GM12878 (cell line): ENCODE results near the gene GMDS. TPM values are rescaled to one million over a fixed set of nuclear protein-coding genes. Genes with fewer than 3 reads are reported as not detected.

Source experiments
- ATAC-seq: fragments of 200-7000 bp; cut with Tn5 transposase; 3 replicates; pipeline ENCODE4 v1.9.1; 2020; ENCODE audit warnings: mild to moderate bottlenecking, moderate library complexity
- BruUV-seq: library from RNA; stranded (reverse); fragments of 400-500 nt; replicated peaks from 2 replicates; lab custom pipeline; 2021; lab: Mats Ljungman, UMichigan
- CTCF ChIA-PET: fragments of 300-600 bp; sonication (Branson Sonifier 250); formaldehyde crosslinking; extraction: SDS; loops from one replicate; lab custom pipeline; 2021; ENCODE audit warnings: inconsistent platforms; lab: Yijun Ruan, JAX
- POLR2A ChIA-PET: fragments of 350-600 bp; formaldehyde crosslinking; extraction: SDS; loops from one replicate; lab custom pipeline; 2021; ENCODE audit warnings: inconsistent platforms; lab: Charles Lee
- RAD21 ChIA-PET: fragments of 300-600 bp; sonication (Branson Sonifier 250); formaldehyde crosslinking; loops from one replicate; lab custom pipeline; 2023; ENCODE audit warnings: antibody characterized with exemption; ENCODE audit not compliant: unreplicated experiment; lab: Charles Lee
- SMC1A ChIA-PET: fragments of 300-600 bp; sonication (Branson Sonifier 250); formaldehyde crosslinking; loops from one replicate; lab custom pipeline; 2023; ENCODE audit not compliant: unreplicated experiment, uncharacterized antibody; lab: Charles Lee
- DNase-seq: peaks from one replicate; pipeline ENCODE4 v3.0.0-alpha.2; 2011; ENCODE audit warnings: low read depth, low spot score
- FAIRE-seq: peaks from 3 replicates; lab custom pipeline; 2011; peaks lifted over from hg19 to GRCh38; lab: Jason Lieb, UNC
- H2AFZ ChIP-seq: 2 replicates; pipeline ENCODE4 v1.6.0; 2011; ENCODE audit warnings: low read depth, low read length, control low read depth; ENCODE audit not compliant: control insufficient read depth
- H3K27ac ChIP-seq: 2 replicates; pipeline ENCODE4 v1.5.1; 2011; ENCODE audit warnings: control low read depth; ENCODE audit not compliant: control insufficient read depth, insufficient read depth
- H3K27me3 ChIP-seq, 2 experiments: replicated peaks in 1 of 2; 2 replicates each; pipeline versions ENCODE4 v1.6.0 to v1.6.1; 2011; ENCODE audit warnings: low read length in 1 of 2; ENCODE audit not compliant: control insufficient read depth in 2 of 2, insufficient read depth in 2 of 2
- H3K36me3 ChIP-seq, 2 experiments: 2 replicates each; pipeline ENCODE4 v1.5.1; 2011; ENCODE audit warnings: low read length in 1 of 2; ENCODE audit not compliant: control insufficient read depth in 2 of 2, insufficient read depth in 2 of 2
- H3K4me1 ChIP-seq: 2 replicates; pipeline ENCODE4 v1.6.1; 2011; ENCODE audit warnings: mild to moderate bottlenecking, low read length, moderate library complexity, mixed read lengths; ENCODE audit not compliant: control insufficient read depth, insufficient read depth
- H3K4me2 ChIP-seq: 2 replicates; pipeline ENCODE4 v1.6.0; 2011; ENCODE audit warnings: control low read depth; ENCODE audit not compliant: control insufficient read depth, insufficient read depth
- H3K4me3 ChIP-seq: fragments of 200-600 bp; sonication (generic); 2 replicates; pipeline ENCODE4 v1.5.1; 2016
- H3K79me2 ChIP-seq: 2 replicates; pipeline ENCODE4 v1.6.0; 2011; ENCODE audit warnings: low read length; ENCODE audit not compliant: control insufficient read depth, insufficient read depth
- H3K9ac ChIP-seq: 2 replicates; pipeline ENCODE4 v1.8.0; 2011; ENCODE audit warnings: low read length, control low read depth, mixed read lengths; ENCODE audit not compliant: control insufficient read depth, insufficient read depth
- H3K9me3 ChIP-seq: replicated peaks from 3 replicates; pipeline ENCODE4 v1.5.1; 2011; ENCODE audit warnings: mild to moderate bottlenecking, low read length; ENCODE audit not compliant: control insufficient read depth, insufficient read depth
- H4K20me1 ChIP-seq: 2 replicates; pipeline ENCODE4 v1.6.0; 2011; ENCODE audit not compliant: control insufficient read depth, insufficient read depth
- CREM ChIP-seq: IDR thresholded peaks from 2 replicates; pipeline ENCODE4 v1.6.1; 2014; ENCODE audit warnings: antibody characterized with exemption, low read depth
- SP1 ChIP-seq: IDR thresholded peaks from one replicate; pipeline ENCODE4 v1.6.1; 2011; ENCODE audit warnings: low read depth, low read length
- TARDBP ChIP-seq: IDR thresholded peaks from 2 replicates; pipeline ENCODE4 v1.6.1; 2016; ENCODE audit warnings: borderline replicate concordance
- ZNF217 ChIP-seq: fragments of 450-650 bp; IDR thresholded peaks from 2 replicates; pipeline ENCODE4 v1.6.1; 2017; ENCODE audit warnings: antibody characterized with exemption, mild to moderate bottlenecking
- WGBS: methylation state at CpG from one replicate; pipeline ENCODE4 v1.1.6; 2016; ENCODE audit warnings: low lambda C conversion rate; ENCODE audit not compliant: insufficient replicate concordance, insufficient coverage; ENCODE audit errors: missing lambda C conversion rate; 5-methylcytosine and 5-hydroxymethylcytosine counted together
- in situ Hi-C: fragments of 300-500 bp; cut with MboI; formaldehyde crosslinking; loops from 9 replicates; pipeline ENCODE4 v1.14.3; 2018; ENCODE audit warnings: mixed read lengths
- intact Hi-C: fragments of 100-400 bp; cut with micrococcal nuclease; formaldehyde crosslinking; loops from one replicate; pipeline ENCODE4 v1.14.2; 2022; ENCODE audit not compliant: unreplicated experiment
- polyA plus RNA-seq, 11 experiments: library from polyadenylated mRNA; depleted of rRNA in 4 of 11; unstranded in 6 of 11; stranded (reverse) in 5 of 11; fragments of >200 nt; fragmentation: Nextera tagmentation in 4 of 11; fragmentation: Illumina TruSeq in 1 of 11; extraction: Ambion mirVana in 4 of 11; extraction: Trizol in 1 of 11; gene quantifications; 1 replicate in 1 of 11; 2 replicates in 10 of 11; pipeline versions ENCODE4 v1.2.1 to v1.2.3, GENCODE V29; 2011 to 2016; ENCODE audit warnings: inconsistent platforms in 2 of 11, missing spikeins in 2 of 11, low read depth in 1 of 11
- total RNA-seq, 4 experiments: library from RNA; depleted of rRNA in 3 of 4; stranded (reverse); fragments of >200 nt in 3 of 4; fragmentation: Illumina TruSeq in 1 of 4; extraction: Trizol in 1 of 4; gene quantifications; 2 replicates each; pipeline versions ENCODE4 v1.2.1 to v1.2.3, GENCODE V29; 2013 to 2021

The GMDS gene
- total and polyA plus RNA-seq, 10 of the 15 experiments (the other 5 are each of a cell fraction or from before 2014, with no cell fraction given), result 0.61 to 53.8 (median 29.3) TPM

DNA sequence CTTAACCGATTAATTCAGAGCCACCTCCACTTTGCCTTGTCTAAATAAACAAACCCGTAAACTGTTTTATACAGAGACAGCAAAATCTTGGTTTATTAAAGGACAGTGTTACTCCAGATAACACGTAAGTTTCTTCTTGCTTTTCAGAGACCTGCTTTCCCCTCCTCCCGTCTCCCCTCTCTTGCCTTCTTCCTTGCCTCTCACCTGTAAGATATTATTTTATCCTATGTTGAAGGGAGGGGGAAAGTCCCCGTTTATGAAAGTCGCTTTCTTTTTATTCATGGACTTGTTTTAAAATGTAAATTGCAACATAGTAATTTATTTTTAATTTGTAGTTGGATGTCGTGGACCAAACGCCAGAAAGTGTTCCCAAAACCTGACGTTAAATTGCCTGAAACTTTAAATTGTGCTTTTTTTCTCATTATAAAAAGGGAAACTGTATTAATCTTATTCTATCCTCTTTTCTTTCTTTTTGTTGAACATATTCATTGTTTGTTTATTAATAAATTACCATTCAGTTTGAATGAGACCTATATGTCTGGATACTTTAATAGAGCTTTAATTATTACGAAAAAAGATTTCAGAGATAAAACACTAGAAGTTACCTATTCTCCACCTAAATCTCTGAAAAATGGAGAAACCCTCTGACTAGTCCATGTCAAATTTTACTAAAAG is 633.0 kb downstream of the GMDS start:
- in situ Hi-C loops, result no loop called here
- SMC1A ChIA-PET, result interaction anchor here (0.6 to 1.6 kb wide), 3 partner anchors 331 to 492 kb away, joined by 3 to 5 read pairs (median 4); no protein-coding TSS in a partner anchor
- no TSS peak for BruUV-seq

DNA sequence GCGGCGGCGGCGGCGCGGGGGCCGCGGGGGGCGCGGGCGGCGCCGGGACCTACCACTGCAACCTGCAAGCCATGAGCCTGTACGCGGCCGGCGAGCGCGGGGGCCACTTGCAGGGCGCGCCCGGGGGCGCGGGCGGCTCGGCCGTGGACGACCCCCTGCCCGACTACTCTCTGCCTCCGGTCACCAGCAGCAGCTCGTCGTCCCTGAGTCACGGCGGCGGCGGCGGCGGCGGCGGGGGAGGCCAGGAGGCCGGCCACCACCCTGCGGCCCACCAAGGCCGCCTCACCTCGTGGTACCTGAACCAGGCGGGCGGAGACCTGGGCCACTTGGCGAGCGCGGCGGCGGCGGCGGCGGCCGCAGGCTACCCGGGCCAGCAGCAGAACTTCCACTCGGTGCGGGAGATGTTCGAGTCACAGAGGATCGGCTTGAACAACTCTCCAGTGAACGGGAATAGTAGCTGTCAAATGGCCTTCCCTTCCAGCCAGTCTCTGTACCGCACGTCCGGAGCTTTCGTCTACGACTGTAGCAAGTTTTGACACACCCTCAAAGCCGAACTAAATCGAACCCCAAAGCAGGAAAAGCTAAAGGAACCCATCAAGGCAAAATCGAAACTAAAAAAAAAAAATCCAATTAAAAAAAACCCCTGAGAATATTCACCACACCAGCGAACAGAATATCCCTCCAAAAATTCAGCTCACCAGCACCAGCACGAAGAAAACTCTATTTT is 633.7 kb downstream of the GMDS start:
- ChIA-PET RAD21 (interaction anchor here (0.6 to 1.6 kb wide), 2 partner anchors 492 to 641 kb away, joined by 3 to 10 read pairs; no protein-coding TSS in a partner anchor), SMC1A (interaction anchor here (0.6 to 1.6 kb wide), 2 partner anchors 427 to 493 kb away, joined by 3 to 5 read pairs; no protein-coding TSS in a partner anchor)
- peak overlapping the region; percentile 60; the same call in 1 of the 2 replicates for H3K4me3 ChIP-seq
- H3K9me3 ChIP-seq, result no peaks in the 10 kb centered on the region; the same call in 2 of the 3 replicates
- BruUV-seq, result no TSS peak
- no peak overlapping the region for H2AFZ ChIP-seq
- no peaks in the 10 kb centered on the region for H3K79me2 ChIP-seq
- DNase-seq, result no peak
- no peak for TF ChIP-seq SP1
- TF ChIP-seq, all 136 proteins: peak for 0
- intact Hi-C loops (loop anchor here (5.0 kb wide), 1 partner anchor 186 kb away; no protein-coding TSS in a partner anchor), in situ Hi-C loops (no loop called here)
- Histone ChIP-seq H3K36me3 (no peaks in the 10 kb centered on the region), H3K27ac (no peak overlapping the region), H4K20me1 (0 out of 2 replicates have a peak, but pooled peaks cover 3% of the 10 kb centered on the region), H3K4me1 (peaks cover 7% of the 10 kb centered on the region), H3K9ac (no peak overlapping the region), H3K4me2 (peak overlapping the region; percentile 70), H3K27me3 (peaks cover 16 to 19% of the 10 kb centered on the region in 2 experiments)
- POLR2A ChIA-PET, result no interaction called here
- ATAC-seq (no peak), FAIRE-seq (no peak)
- WGBS, result 12% methylated on average over 31 of the region's 71 CpGs
- CTCF ChIA-PET, result interaction anchor here (0.7 to 1.2 kb wide), 3 partner anchors 199 to 487 kb away, joined by 3 to 7 read pairs (median 5); no protein-coding TSS in a partner anchor

More for the DNA sequence above, 633.0 kb downstream of the GMDS start:
- H2AFZ ChIP-seq, result no peak overlapping the region
- peak overlapping the region; percentile 60; the same call in 1 of the 2 replicates for H3K4me3 ChIP-seq
- H3K9me3 ChIP-seq, result no peaks in the 10 kb centered on the region; the same call in 2 of the 3 replicates
- H3K9ac ChIP-seq, result no peak overlapping the region
- H4K20me1 ChIP-seq, result 0 out of 2 replicates have a peak, but pooled peaks cover 3% of the 10 kb centered on the region
- H3K36me3 ChIP-seq, result no peaks in the 10 kb centered on the region
- ATAC-seq (no peak), DNase-seq (no peak), FAIRE-seq (peak; percentile 68)
- H3K27ac ChIP-seq, result no peak overlapping the region
- POLR2A ChIA-PET, result no interaction called here
- no peaks in the 10 kb centered on the region for H3K79me2 ChIP-seq
- H3K4me2 ChIP-seq, result peak overlapping the region; percentile 70
- peaks cover 3% of the 10 kb centered on the region; the same call in 1 of the 2 replicates for H3K4me1 ChIP-seq
- CTCF ChIA-PET, result interaction anchor here (0.7 to 1.2 kb wide), 3 partner anchors 198 to 486 kb away, joined by 3 to 7 read pairs (median 5); no protein-coding TSS in a partner anchor
- 74% methylated on average over 10 of the region's 10 CpGs for WGBS
- TF ChIP-seq ZNF217 (no peak), TARDBP (no peak), CREM (no peak)
- peaks cover 12 to 15% of the 10 kb centered on the region in 2 experiments; a peak in 3 of 4 replicates for H3K27me3 ChIP-seq
- RAD21 ChIA-PET, result interaction anchor here (1.6 kb wide), 1 partner anchor 492 kb away, joined by 10 read pairs; no protein-coding TSS in a partner anchor
- intact Hi-C loops, result loop anchor here (5.0 kb wide), 1 partner anchor 185 kb away; no protein-coding TSS in a partner anchor
